ENCODE measurements around the gene TMEM272.

The TMEM272 gene, protein sequence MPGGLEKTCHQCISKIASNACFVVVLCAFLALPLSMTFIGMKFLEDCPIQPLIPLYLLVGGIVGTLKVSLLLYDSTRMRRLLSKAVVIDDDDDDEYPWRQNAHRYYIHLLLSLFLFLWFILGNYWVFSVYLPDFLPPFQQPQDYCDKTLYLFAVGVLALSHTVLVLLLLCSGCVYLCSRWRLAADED

DNA sequence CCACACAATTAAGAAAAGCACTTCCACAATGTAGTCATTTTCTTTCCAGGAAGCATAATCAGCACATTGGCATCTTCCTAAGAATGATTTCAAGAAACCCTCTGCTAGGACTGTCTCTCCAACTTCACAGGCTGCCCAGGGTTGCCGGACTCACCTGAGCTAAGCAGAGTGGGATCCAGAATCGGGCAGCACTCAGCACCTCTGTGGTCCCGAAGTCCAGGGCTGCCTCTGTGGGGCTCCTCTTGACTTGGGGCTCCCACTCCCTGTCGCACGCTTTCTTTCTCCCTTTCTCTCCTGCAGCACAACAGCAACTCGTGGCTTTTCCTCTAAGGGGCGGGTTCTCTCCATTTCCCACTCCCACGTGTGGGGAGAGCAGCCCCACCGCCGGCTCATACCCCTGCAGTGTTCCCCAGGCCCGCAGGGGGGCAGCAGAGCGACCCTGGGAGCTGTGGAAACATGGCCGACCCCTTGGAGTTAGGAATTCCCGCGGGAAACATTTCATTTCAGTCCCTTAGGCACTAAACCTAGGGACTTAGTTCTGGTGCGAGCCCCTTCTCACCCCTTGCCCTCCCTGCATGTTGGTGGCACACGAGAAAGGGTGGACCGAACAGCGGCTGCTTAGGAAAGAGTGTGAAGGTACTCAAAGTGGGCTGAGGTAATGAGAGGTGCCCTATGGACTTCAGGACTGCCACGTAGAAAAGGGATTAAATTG, at the start of gene TMEM272:
Gene TMEM272 (minus strand): TSS at position 316 of the 712 bp plus-strand sequence. CDS start 6,647 bp downstream, outside the sequence.
- DNase-seq, result peak; percentile 78

DNA sequence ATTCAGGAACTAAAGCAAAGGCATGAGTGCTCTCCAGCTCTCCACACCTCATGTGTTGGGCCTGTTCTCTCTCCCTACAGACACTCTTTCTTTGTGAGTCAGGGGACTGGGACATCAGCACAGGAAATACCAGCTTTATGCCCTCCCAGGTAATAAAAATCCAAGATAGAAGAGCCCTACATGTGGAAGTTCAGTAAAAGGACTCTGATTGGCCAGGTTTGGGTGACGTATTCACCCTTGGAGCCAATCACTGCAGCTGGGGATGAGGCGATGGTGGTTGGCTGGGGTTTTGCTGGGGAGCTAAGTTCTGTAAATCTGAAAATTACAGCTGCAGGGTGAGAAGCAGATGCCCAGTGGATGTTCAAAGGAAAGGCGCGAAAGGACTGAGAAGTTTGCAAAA, 49.3 kb upstream of the TMEM272 start:
- DNase-seq, result peak; percentile 30

DNA sequence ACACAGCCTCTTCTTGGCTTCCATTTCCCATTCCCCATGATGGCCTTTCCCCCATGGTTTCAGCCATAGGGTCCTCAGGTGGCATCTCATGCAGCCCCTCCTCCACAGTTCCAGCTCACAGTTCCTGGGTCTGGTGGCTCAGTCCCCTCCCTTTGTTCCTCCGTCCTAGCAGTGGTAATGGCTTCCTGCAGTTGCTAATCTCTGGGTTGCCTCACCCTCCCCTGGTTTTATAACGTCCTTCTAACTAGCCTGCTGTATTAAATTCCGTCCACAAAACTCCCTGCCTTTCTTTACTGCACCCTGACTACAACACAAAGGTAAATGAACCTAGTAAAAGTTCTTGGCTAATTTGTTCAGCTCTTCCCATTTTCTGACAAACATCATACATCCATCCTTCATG, 47.7 kb upstream of the TMEM272 start:
- no peak for DNase-seq

DNA sequence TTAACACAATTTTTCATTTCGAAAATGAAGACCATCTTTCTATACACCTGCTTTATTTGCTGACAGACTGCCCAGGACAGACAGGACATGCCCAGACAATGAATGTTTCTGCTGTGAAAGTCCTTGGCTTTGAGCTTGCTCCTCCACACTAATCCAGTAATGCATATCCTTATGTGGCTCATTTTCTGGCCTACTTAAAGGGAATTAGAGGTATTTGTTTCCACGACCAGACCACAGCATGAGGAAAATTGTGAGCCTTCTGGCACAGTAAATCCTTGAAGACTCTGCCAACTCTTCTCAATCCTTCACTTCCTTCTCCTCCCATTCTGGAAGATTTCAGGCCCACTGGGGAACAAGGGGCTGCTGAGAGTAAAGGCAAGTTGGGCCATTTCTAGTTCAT, 42.5 kb upstream of the TMEM272 start:
- DNase-seq, result no peak

DNA sequence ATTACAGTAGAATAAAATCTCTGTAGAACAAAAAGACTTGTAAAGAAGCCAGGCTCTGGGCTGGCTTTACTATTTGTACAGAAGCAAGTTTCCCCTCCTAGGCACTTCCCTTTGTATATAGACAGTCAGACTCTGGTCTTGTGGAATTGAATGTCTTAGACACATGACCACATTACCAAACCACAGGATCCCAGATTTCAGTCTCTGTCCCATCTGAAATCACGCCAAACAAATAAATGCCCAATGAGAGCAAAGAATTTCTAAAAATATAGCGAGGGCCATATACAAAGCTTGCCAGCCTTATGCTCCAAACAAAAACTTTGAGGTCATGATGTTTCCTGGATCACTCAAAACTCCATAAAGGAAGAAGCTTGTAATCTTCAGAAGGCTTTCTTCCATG, 40.7 kb upstream of the TMEM272 start:
- no peak for DNase-seq

DNA sequence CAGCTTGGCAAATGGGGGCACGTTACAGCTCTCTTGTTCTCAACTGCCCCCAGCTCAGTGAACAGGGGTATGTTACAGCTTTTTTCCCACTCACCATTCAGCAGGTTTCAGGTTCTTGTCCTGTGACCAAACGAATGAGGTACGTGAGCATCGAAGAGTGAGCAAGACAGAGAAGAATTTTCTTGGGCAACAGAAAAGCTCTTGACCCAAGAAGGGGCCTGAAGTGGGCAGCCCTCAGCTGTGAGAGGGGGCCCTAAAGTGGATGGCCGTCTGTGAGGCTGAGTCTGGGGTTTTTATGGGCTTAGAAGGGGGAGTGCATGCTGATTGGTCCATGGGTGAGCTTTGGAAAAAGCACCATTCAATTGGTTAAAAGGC, 38.2 kb upstream of the TMEM272 start:
- no peak for DNase-seq

DNA sequence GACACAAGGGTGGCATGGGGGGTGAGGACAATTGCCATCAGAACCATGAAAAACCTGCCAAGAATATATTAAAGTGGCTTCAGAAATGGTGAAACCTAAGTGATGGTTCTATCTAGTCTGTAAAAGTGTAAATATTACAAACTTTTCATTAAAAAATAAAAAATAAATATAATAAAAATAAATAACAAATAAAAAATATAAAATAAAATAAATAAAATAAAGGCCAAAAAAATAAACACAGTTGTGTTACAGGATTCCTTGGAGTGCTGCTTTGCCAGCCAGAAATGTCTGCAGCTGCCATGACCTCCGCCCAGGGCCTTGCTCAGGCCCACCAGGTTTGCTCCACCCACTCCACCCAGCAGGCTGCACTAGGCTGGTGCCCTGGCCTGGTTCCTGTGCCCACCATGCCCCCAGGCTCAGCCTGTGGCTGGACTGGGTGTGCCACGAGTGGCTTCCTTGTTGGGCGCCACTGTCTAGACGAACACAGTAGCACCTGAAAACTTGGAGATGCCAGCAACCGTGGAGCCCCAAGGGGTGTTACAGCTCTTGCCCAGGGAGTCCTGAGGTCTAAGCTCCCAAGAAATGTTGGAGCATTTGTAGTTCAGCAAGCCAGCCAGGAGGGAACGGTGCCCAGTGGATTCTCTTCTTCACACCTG, 37.7 kb upstream of the TMEM272 start:
- no peak for DNase-seq

DNA sequence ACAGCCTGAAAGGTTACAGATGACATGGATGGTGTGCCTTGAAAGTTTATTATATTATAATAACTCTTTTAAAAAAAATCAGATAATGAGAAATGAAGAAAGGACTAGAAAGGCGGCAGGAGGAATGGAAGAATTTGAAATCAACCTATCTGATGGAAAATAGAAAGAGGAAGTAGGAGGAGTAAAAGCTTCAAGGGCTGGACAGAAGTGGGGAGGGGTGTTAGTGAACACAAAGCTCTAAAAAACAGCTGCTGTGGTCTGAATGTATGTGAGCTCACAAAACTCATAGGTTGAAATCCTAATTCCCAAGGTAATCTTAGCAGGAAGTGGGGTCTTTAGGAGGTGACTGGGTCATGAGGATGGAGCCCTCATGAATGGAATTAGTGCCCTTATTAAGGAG, 36.3 kb upstream of the TMEM272 start:
- no peak for DNase-seq

DNA sequence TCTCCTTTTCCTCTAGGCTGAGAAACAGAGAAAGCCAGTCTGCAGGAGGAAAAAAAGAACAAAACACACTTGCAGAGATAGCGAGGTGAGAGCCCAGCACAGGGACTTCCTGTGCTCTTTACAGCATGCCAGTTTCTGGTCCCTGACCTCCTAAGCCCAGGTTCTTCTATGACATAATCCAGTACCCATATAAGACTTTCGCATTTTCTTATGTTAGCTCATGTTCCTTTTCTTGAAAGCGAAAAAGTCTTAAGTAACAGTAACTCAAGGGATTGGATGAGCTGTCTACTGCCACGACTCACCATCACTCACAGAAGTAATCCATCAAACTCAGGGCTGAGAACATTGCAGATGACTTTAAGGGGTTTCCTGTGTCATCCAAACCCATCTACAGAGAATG, 34.2 kb upstream of the TMEM272 start:
- DNase-seq, result no peak

DNA sequence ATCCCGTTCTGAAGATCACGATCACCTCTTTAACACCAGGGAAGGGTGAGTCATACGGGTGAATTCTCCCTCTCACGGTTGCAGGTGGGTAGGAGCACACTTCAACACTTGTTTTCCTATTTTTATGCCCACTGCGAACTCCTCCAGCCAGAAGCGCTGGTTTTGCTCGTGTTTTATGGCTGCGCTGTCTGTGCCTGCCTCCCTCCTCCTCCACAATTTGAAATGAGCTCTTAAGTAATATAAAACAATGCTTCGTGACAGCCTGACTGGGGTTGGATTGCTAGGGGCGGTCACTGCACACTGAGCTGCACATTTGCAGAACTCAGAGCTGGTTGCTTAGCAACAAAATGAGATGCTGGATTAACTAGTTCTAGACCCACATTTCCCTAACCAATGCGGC, 29.7 kb upstream of the TMEM272 start:
- no peak for DNase-seq

DNA sequence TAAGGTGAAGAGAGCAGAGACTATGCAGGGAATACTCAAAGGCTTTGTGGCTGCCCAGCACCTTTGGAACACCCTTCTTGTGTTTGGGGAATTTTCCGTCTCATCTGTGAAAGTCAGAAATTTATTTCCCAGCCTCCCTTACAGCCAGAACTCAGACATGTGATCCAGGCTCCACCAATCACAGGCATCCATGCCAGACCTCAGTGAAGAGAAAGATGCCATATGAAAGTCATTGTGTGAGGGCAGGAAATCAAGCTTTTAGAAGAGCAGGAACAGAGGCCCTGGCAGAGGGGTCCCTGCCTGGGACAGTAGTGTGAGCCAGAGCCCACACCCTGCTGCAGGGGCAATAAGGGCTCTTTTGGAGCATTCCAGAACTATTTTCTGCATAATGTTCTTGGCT, 28.9 kb upstream of the TMEM272 start:
- no peak for DNase-seq

DNA sequence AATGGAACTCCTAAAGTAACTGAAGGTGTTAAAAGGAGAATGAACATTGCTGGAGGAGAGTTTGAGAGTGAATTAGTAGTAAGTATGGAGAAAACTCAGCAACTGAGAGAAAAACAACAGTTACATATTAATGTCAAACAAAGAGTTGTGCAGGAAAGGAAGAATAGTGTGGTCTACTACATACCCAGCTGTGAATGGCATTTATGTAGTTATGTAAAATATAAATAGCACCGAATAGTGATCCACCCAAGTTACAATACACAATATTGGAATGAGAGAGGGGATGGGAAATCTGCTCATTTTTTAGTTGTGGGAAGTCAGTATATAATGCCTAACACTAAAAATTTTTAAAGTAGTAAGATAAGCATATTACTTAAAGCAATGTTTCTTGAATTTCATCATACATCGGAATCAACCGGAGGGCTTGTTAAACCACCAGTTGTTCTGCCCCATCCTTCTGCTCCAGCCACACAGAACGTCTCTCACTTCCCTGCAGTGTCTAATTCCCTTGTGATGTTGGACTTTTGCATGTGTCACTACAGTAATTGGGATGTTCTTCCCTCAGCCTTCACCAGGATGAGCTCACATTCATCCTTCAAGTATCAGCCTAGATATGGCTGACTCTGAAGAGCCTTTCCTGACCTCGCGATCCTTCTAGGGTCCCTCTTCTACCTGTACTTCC, 28.3 kb upstream of the TMEM272 start:
- DNase-seq, result no peak

DNA sequence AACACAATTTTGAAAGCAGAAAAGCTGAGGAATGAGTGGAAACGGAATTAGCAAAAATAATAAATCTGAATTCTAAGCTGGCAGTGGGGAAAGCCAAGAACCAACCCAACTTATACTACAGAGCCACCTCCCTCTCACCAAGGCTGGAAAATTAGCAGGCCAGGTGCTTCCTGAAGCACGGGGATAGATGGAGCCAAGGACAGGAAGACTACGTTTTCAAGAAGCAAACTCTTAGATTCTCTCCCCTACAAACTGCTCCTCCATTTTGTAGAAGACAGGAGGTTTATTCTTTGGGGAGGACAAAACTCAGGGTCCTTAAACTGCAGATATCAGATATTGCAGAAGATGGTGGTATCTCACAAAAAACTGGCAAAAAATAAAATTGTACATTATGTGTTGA, 25.6 kb upstream of the TMEM272 start:
- DNase-seq, result no peak

DNA sequence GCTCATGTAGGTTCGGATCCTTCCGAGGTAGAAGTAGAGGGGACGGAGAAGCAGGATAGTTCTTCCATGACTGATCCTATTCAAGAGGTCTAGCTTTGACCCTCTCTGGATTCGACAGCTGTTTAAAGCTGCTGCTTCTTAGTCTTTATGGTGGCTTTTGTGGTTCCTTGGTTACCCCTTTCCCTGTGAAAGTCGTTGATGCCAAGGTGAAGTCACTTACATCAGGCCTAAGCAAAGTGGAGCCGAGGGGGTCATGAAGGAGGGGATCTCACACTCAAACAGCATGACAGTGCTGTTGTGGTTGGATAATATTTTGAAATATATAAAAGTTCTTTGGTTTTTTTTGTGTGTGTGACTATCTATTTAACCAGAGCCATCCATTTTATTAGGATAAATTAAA, 24.9 kb upstream of the TMEM272 start:
- no peak for DNase-seq

DNA sequence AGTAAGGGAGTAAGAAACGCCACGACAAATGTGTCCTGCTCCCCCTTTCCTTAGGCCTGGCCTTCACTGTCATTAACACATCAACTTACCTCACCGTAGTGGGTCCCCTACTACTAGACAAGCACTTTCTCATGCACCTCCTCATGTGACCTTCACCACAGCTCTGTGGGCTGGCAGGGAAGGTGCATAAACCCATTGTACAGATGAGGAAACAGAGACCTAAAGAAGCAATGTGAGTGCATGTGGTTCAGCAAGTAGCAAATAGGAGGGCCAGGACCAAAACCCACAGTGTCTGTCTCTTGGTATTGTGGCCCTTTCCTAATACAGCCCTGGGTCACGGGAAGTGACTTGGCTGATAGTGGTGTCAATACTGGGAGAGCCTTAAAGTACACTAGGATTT, 22.1 kb upstream of the TMEM272 start:
- no peak for DNase-seq

DNA sequence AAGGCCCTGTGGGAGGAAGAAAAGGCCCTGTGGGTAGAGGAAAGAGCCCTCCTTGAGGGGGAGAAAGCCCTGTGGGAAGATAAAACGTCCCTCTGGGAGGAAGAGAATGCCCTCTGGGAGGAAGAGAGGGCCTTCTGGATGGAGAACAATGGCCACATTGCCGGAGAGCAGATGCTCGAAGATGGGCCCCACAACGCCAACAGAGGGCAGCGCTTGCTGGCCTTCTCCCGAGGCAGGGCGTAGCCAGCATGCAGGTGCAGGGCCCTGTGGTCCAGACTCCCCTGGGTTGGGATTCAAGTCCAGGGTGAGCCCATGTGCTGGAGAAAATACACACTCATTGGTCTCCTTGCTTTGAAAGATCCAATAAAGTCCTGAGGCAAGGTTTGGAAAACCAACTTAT, 20.9 kb upstream of the TMEM272 start:
- DNase-seq, result no peak

DNA sequence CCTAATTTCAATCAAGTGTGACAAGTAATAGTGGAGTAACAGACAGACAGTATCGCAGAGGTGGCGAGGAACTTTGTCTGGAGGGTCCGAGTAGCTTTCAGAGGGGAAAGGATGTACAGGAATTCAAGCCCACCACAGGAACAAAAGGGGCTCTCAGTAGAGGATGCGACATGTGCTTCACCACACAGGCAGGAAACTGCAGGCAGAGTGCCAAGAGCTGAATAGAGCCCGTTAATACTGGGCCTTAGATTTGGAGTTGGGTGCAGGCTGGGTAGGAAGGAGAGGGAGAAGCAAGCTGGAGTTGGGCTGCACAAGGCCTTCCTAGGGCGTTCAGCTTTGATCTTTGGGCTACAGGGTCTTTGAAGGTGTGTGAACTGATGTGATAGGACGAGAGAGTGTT, 18.0 kb upstream of the TMEM272 start:
- no peak for DNase-seq

DNA sequence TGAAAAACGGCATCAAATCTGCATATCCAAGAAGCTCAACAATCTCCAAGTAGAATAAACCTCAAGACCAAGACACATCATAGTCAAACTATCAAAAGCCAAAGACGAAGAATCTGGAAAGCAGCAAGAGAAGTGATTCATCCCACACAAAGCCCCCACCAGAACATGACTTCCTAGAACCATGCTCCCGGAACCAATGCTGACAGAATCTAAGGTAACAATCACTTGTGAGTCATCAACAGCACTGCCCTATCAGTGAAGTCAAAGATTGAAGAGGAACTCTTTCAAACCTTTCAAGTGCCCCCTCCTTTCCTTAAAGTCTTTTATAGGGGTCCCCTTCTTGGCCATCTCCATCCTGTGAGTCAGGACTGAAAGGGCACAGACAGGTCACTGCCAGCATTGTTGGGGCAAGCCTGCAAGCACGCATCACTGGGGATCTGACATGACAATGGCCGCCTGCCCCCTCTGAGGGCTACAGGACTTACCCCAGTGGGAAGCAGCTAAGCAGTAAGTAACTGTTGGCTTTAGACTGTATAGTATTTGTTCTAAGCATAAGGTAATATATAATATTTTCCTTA, 16.8 kb upstream of the TMEM272 start, which contains the start of gene CCDC70:
Gene CCDC70 (plus strand): TSS at position 247 of the 578 bp plus-strand sequence. CDS start 3,443 bp downstream, outside the sequence.
- no peak for DNase-seq

DNA sequence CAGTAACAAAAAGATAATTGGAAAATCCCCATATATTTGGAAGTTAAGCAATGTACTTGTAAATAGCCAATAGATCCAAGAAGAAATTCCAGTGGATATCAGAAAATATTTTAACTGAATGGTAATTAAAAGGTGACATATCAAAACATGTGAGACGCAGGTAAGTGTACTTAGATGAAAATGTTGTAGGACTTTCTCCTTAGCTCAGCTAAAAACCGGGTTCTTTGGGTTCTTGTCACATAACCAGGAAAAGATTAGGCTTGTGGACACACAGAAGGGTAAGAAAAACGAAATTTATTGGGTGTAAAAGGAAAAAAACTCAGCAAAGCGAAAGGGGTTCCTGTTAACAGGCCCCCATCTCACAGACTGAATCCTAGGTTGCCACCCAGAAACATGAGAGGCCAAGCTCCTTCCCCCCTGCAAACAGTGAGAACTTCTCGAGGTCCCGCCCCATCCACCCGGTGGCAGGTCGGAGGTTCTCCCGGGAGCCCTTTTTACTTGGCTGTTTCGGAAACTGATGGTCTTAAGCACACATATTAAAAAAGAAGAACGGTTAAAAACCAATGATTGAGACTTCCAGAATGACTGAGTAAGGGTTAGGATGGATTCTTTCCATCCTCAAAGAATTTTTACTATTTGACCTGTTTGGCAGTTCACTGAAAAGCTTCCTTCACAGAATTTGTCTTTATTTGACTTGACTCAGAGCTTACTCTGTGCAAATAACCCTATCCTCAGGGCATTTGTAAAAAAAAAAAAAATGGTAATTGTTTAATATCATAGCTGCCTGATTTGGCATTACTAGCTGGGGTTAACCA, 13.7 kb upstream of the TMEM272 start:
- DNase-seq, result peak; percentile 62

DNA sequence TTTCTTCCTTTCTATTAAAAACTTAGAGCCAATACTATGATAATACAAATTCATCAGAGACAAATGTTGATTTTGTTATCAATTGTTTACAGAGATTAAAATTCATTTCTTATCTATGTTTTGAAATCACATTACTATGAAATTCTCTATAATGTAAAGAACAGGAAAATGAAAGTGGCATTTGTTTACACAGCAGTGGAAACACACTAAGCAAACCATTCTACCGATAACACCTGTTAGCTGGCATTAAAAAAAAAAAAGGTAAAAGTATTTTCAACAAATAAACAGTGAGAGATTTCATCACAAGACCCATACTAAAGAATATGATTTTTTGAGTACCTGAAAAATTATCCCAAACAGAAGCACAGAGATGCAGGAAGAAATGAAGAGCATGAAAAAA, 12.0 kb upstream of the TMEM272 start:
- DNase-seq, result peak; percentile 79

DNA sequence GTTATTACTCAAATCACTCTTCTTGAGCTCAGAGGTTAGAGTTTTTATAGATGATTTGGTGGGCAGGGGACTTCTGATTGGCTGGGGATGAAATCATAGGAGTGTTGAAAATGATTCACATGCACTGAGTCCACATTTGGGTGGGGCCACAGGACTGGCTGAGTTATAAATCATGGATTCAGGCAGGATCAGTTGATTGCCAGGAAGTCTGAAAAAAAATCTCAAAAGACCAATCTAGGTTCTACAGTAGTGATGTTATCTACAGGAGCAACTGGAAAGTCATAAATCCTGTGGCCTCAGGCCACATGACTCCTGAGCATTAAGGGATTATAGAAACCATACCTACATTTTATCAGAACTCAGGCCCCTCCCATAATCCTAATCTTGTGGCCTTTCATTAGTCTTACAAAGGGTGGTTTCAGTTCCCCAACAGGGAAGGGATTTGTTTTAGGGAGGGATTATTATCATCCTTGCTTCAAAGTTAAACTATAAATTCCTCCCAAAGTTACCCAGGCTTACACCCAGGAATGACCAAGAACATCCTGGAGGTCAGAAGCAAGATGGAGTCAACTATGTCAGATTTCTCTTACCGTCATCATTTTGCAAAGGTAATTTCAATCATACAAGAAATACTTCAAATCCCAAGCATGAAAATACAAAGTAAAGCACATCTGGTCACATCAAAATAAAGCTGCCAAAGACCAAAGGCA, 11.2 kb upstream of the TMEM272 start:
- peak; percentile 45 for DNase-seq

Data from DMS53 (cell line).